Measurements from ENCODE around the gene NEIL3. TPM values are rescaled to one million over a fixed set of nuclear protein-coding genes. Genes with fewer than 3 reads are reported as not detected.

NEIL3 gene
- total and polyA plus RNA-seq, 9 of the 15 experiments (the other 6 are each of a cell fraction or from before 2014, with no cell fraction given), result 2.7 to 23.3 (median 12.9) TPM

DNA sequence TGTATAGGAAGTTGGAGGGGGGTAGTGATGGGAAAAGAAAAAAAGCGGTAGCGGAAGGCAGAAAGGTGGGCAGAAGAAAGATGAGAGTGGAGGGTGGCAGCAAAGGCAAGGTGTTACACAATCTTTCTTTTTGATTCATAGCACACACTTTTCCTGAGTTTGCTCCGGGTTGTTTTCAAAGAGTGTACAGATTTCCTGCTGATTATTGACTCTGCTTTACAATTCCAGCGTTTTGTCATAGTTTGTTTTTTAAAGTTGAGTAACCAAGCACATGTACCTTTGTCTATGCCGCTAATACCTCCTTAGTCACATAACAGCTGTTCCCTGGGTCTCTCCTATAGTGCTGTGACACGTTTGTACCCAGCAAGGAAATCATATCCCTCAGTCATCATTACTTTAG lies 82.3 kb downstream of the NEIL3 start:
- CTCF ChIA-PET (ENCODE audit: low intra/inter-chr PET ratio), result no interaction called here

More for the DNA sequence above, 82.3 kb downstream of the NEIL3 start:
- 4% methylated on average over 6 of the region's 6 CpGs for WGBS (ENCODE audit: insufficient coverage, low coverage, missing lambda C conversion rate)
- ATAC-seq, result no peak
- H3K79me2 ChIP-seq (ENCODE audit: control insufficient read depth, insufficient read depth, low read length), result no peaks in the 10 kb centered on the region
- H3K9ac ChIP-seq (ENCODE audit: insufficient read depth in 1 of 2, low read depth in 2 of 2, low read length in 2 of 2), result no peak overlapping the region
- H3K4me3 ChIP-seq, result no peak overlapping the region
- H3K4me2 ChIP-seq (ENCODE audit: insufficient read depth, low read length), result no peak overlapping the region
- H3K4me1 ChIP-seq (replicated peaks in 1 of 2; ENCODE audit: control insufficient read depth in 2 of 2, insufficient read depth in 2 of 2, low read length in 2 of 2), result no peaks in the 10 kb centered on the region; a peak in 1 of 5 replicates
- H2AFZ ChIP-seq (ENCODE audit: low read depth, low read length), result no peak overlapping the region
- no peaks in the 10 kb centered on the region for H3K9me1 ChIP-seq (ENCODE audit: control insufficient read depth, insufficient read depth, low read length)
- in situ Hi-C loops (cut with MboI) (no loop called here), intact Hi-C loops (cut with micrococcal nuclease) (no loop called here)
- H4K20me1 ChIP-seq (replicated peaks; ENCODE audit: control insufficient read depth, insufficient read depth, low read length), result no peaks in the 10 kb centered on the region
- no peaks in the 10 kb centered on the region for H3K9me3 ChIP-seq (replicated peaks; ENCODE audit: control insufficient read depth, insufficient read depth, low read depth, low read length)
- POLR2A ChIA-PET, result no interaction called here
- no peak for FAIRE-seq
- BruUV-seq (replicated peaks), result no TSS peak
- no peak for DNase-seq (ENCODE audit: extremely low read depth in 1 of 4, low spot score in 3 of 4)
- TF ChIP-seq MITF (IDR thresholded peaks at IDR 0.05) (no peak), THRAP3 (IDR thresholded peaks at IDR 0.05; ENCODE audit: borderline replicate concordance) (no peak), RUNX1 (IDR thresholded peaks at IDR 0.05; ENCODE audit: low read depth) (no peak), BMI1 (IDR thresholded peaks at IDR 0.05; ENCODE audit: low read length) (no peak), NELFE (IDR thresholded peaks at IDR 0.05; ENCODE audit: insufficient read depth, insufficient read length) (no peak), GATA2 (CRISPR knock-in tag; IDR thresholded peaks at IDR 0.05) (no peak), ZNF655 (CRISPR knock-in tag; IDR thresholded peaks at IDR 0.05) (no peak), CAMTA2 (CRISPR knock-in tag; conservative IDR thresholded peaks at IDR 0.05) (no peak), ELF2 (CRISPR knock-in tag; IDR thresholded peaks at IDR 0.05) (no peak), ILK (tag; IDR thresholded peaks at IDR 0.05; ENCODE audit: borderline replicate concordance, low read depth) (no peak), ZNF253 (CRISPR knock-in tag; conservative IDR thresholded peaks at IDR 0.05) (no peak), ADNP (tag; IDR thresholded peaks at IDR 0.05) (no peak), BDP1 (IDR thresholded peaks at IDR 0.05; ENCODE audit: insufficient read depth, insufficient read length) (no peak), LCOR (CRISPR knock-in tag; IDR thresholded peaks at IDR 0.05) (no peak), E2F6 (IDR thresholded peaks at IDR 0.05; ENCODE audit: borderline replicate concordance in 1 of 2, extremely low read depth in 1 of 2, insufficient read depth in 1 of 2, insufficient read length in 1 of 2, low read depth in 1 of 2, low read length in 1 of 2, poor library complexity in 1 of 2, severe bottlenecking in 1 of 2) (no peak), SAFB (IDR thresholded peaks at IDR 0.05; ENCODE audit: borderline replicate concordance, low read depth, low read length) (no peak), TFAM (CRISPR knock-in tag; conservative IDR thresholded peaks at IDR 0.05) (no peak)
- H3K27me3 ChIP-seq (ENCODE audit: control insufficient read depth in 2 of 2, insufficient read depth in 2 of 2, low read length in 2 of 2), result peaks cover 4 to 5% of the 10 kb centered on the region in 2 experiments; a peak in 2 of 5 replicates
- no peaks in the 10 kb centered on the region for H3K36me3 ChIP-seq (ENCODE audit: control insufficient read depth, insufficient read depth, low read length)
- H3K27ac ChIP-seq (ENCODE audit: extremely low read depth, low read depth, low read length), result no peak overlapping the region
